ENCODE results near the gene TARDBP. TPM values are rescaled to one million over a fixed set of nuclear protein-coding genes. Genes with fewer than 3 reads are reported as not detected.

Gene TARDBP
- total and polyA plus RNA-seq, 2 donors (not counting 1 experiment from before 2014, with no cell fraction given): 97.1 to 161 TPM

DNA sequence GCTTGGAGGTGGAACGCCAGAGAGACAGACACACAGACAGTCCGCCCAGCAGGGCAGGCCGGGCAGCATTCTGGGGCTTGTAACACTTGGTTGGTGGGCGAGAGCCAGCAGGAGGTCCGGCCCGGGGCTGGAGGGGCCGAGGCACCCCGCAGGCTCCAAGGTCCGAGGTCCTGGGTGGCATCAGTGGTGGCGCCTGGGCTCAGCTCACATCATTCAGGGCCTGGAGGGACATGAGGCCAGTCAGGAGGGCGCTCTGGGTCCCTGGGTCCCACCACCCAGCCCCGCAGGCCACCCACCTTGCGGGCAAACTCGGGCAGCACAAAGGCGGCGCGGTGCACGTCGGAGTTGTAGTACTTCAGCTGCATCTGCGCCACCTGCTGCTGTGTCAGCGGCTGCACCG lies 42.2 kb downstream of the TARDBP start:
- no peak for DNase-seq (ENCODE audit: low read depth in 2 of 2)
- Histone ChIP-seq H3K27ac (ENCODE audit: insufficient read depth, low read length) (no peak overlapping the region), H4K20me1 (ENCODE audit: control insufficient read depth, extremely low read depth, insufficient read depth, low read length) (no peaks in the 10 kb centered on the region), H3K79me2 (ENCODE audit: control insufficient read depth, insufficient read depth, low read length) (peaks cover 16% of the 10 kb centered on the region), H3K4me1 (ENCODE audit: control insufficient read depth, extremely low read depth, insufficient read depth, low read length) (no peaks in the 10 kb centered on the region), H3K9me3 (ENCODE audit: control insufficient read depth, insufficient read depth, low read depth, low read length) (no peaks in the 10 kb centered on the region), H3K36me3 (ENCODE audit: control insufficient read depth, insufficient read depth, low read length) (peaks cover 14% of the 10 kb centered on the region), H2AFZ (ENCODE audit: low read length) (no peak overlapping the region), H3K27me3 (ENCODE audit: control insufficient read depth, insufficient read depth, low read length) (no peaks in the 10 kb centered on the region), H3K4me2 (ENCODE audit: extremely low read depth, insufficient read depth, low read length) (no peak overlapping the region), H3K9ac (ENCODE audit: insufficient read depth, low read length) (no peak overlapping the region), H3K4me3 (replicated peaks in 1 of 4; ENCODE audit: control extremely low read depth in 1 of 4, insufficient read depth in 1 of 4, low read depth in 3 of 4, low read length in 4 of 4) (no peak overlapping the region)
- no peak for TF ChIP-seq CTCF (conservative IDR thresholded peaks at IDR 0.05 in 1 of 2, IDR thresholded peaks at IDR 0.05 in 1 of 2; ENCODE audit: low read depth in 1 of 2, low read length in 2 of 2)
- TF ChIP-seq EZH2 (IDR thresholded peaks at IDR 0.05; ENCODE audit: low read length, missing control alignments): no peak

DNA sequence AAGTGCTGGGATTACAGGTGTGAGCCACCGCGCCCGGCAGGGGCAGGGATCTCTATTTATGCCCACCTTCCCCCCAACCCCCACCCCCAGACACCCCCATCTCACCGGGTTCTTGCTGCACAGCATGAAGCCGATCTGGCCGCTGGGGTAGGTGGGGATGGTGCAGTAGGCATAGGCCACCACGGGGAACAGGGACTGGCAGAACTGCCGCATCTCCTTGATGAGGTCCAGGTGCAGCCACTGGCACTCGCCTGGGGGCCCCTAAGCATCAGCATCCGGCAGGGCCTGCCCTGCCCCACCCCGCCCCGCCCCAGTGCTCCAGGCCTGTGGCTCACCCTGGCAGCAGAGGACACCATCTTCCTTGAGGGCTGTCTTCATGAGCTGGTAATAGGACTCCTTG lies 43.2 kb downstream of the TARDBP start:
- H2AFZ ChIP-seq (ENCODE audit: low read length): no peak overlapping the region
- H3K36me3 ChIP-seq (ENCODE audit: control insufficient read depth, insufficient read depth, low read length): peaks cover 14% of the 10 kb centered on the region
- TF ChIP-seq EZH2 (IDR thresholded peaks at IDR 0.05; ENCODE audit: low read length, missing control alignments): no peak
- TF ChIP-seq CTCF (conservative IDR thresholded peaks at IDR 0.05 in 1 of 2, IDR thresholded peaks at IDR 0.05 in 1 of 2; ENCODE audit: low read depth in 1 of 2, low read length in 2 of 2): no peak
- no peak overlapping the region for H3K4me2 ChIP-seq (ENCODE audit: extremely low read depth, insufficient read depth, low read length)
- DNase-seq (ENCODE audit: low read depth in 2 of 2): no peak
- no peaks in the 10 kb centered on the region for H4K20me1 ChIP-seq (ENCODE audit: control insufficient read depth, extremely low read depth, insufficient read depth, low read length)
- H3K27ac ChIP-seq (ENCODE audit: insufficient read depth, low read length): no peak overlapping the region
- no peaks in the 10 kb centered on the region for H3K4me1 ChIP-seq (ENCODE audit: control insufficient read depth, extremely low read depth, insufficient read depth, low read length)
- H3K27me3 ChIP-seq (ENCODE audit: control insufficient read depth, insufficient read depth, low read length): no peaks in the 10 kb centered on the region
- no peak overlapping the region for H3K9ac ChIP-seq (ENCODE audit: insufficient read depth, low read length)
- H3K9me3 ChIP-seq (ENCODE audit: control insufficient read depth, insufficient read depth, low read depth, low read length): no peaks in the 10 kb centered on the region
- no peak overlapping the region for H3K4me3 ChIP-seq (replicated peaks in 1 of 4; ENCODE audit: control extremely low read depth in 1 of 4, insufficient read depth in 1 of 4, low read depth in 3 of 4, low read length in 4 of 4)
- H3K79me2 ChIP-seq (ENCODE audit: control insufficient read depth, insufficient read depth, low read length): peaks cover 16% of the 10 kb centered on the region

- Histone ChIP-seq H3K27me3 (ENCODE audit: control insufficient read depth, insufficient read depth, low read length) (no peaks in the 10 kb centered on the region), H4K20me1 (ENCODE audit: control insufficient read depth, extremely low read depth, insufficient read depth, low read length) (no peaks in the 10 kb centered on the region), H3K27ac (ENCODE audit: insufficient read depth, low read length) (no peak overlapping the region), H3K4me1 (ENCODE audit: control insufficient read depth, extremely low read depth, insufficient read depth, low read length) (no peaks in the 10 kb centered on the region), H3K79me2 (ENCODE audit: control insufficient read depth, insufficient read depth, low read length) (peaks cover 16% of the 10 kb centered on the region), H3K9me3 (ENCODE audit: control insufficient read depth, insufficient read depth, low read depth, low read length) (no peaks in the 10 kb centered on the region), H2AFZ (ENCODE audit: low read length) (no peak overlapping the region), H3K36me3 (ENCODE audit: control insufficient read depth, insufficient read depth, low read length) (peaks cover 14% of the 10 kb centered on the region), H3K4me3 (replicated peaks in 1 of 4; ENCODE audit: control extremely low read depth in 1 of 4, insufficient read depth in 1 of 4, low read depth in 3 of 4, low read length in 4 of 4) (no peak overlapping the region), H3K9ac (ENCODE audit: insufficient read depth, low read length) (no peak overlapping the region), H3K4me2 (ENCODE audit: extremely low read depth, insufficient read depth, low read length) (no peak overlapping the region)
- DNase-seq (ENCODE audit: low read depth in 2 of 2): no peak
- TF ChIP-seq CTCF (conservative IDR thresholded peaks at IDR 0.05 in 1 of 2, IDR thresholded peaks at IDR 0.05 in 1 of 2; ENCODE audit: low read depth in 1 of 2, low read length in 2 of 2) (no peak), EZH2 (IDR thresholded peaks at IDR 0.05; ENCODE audit: low read length, missing control alignments) (no peak)
Measured at GRCh38 chr1:11056504-11056903, 44.0 kb downstream of the TARDBP start.

Measured in fibroblast of lung (primary cell).